B cell (primary cell): Measurements from ENCODE around the gene PAMR1. TPM values are rescaled to one million over a fixed set of nuclear protein-coding genes. Genes with fewer than 3 reads are reported as not detected.

ENCODE experiments used
- ATAC-seq: fragments of 200-7000 bp; cut with Tn5 transposase; one replicate; pipeline ENCODE4 v1.10.0; 2021; ENCODE audit warnings: low read depth, mild to moderate bottlenecking, moderate number of reproducible peaks, moderate library complexity
- CTCF ChIA-PET: fragments of 350-600 bp; sonication (Branson Sonifier 250); formaldehyde crosslinking; loops from one replicate; lab custom pipeline; 2021; ENCODE audit warnings: antibody characterized with exemption, inconsistent platforms; lab: Charles Lee
- POLR2A ChIA-PET: fragments of 350-600 bp; sonication (Branson Sonifier 250); formaldehyde crosslinking; loops from one replicate; lab custom pipeline; 2021; ENCODE audit warnings: antibody characterized with exemption; lab: Charles Lee
- DNase-seq: peaks from one replicate; pipeline ENCODE4 v3.0.0; 2013
- H2AFZ ChIP-seq: 2 replicates; pipeline ENCODE4 v1.6.1; 2012; ENCODE audit warnings: mild to moderate bottlenecking, low read depth, low read length; ENCODE audit not compliant: insufficient read depth, poor library complexity, severe bottlenecking
- H3K27ac ChIP-seq, 2 donors: 1 replicate in 1 of 2; 2 replicates in 1 of 2; pipeline ENCODE4 v1.5.1; 2012 to 2013; ENCODE audit warnings: low read length in 2 of 2, mild to moderate bottlenecking in 2 of 2, moderate library complexity in 1 of 2
- H3K27me3 ChIP-seq, 4 experiments: fragments of 200-600 bp in 1 of 4; sonication (generic) in 1 of 4; replicated peaks in 1 of 4; 1 replicate in 2 of 4; 2 replicates in 2 of 4; pipeline versions ENCODE4 v1.6.1 to v1.7.0; 2013 to 2016; ENCODE audit warnings: low read length in 3 of 4, mild to moderate bottlenecking in 2 of 4, mixed read lengths in 1 of 4, moderate library complexity in 1 of 4; ENCODE audit not compliant: insufficient read depth in 4 of 4, control insufficient read depth in 3 of 4; ENCODE audit errors: control extremely low read depth in 1 of 4
- H3K36me3 ChIP-seq, 2 experiments: replicated peaks in 1 of 2; 1 replicate in 1 of 2; 2 replicates in 1 of 2; pipeline versions ENCODE4 v1.6.1 to v1.7.1; 2013; ENCODE audit warnings: low read length in 1 of 2; ENCODE audit not compliant: insufficient read depth in 2 of 2, control insufficient read depth in 1 of 2; ENCODE audit errors: control extremely low read depth in 1 of 2, extremely low read depth in 1 of 2
- H3K4me1 ChIP-seq, 2 donors: fragments of 200-600 bp in 1 of 2; sonication (generic) in 1 of 2; 1 replicate in 1 of 2; 2 replicates in 1 of 2; pipeline versions ENCODE4 v1.5.1 to v1.6.1; 2013 to 2017; ENCODE audit warnings: low read length in 2 of 2; ENCODE audit not compliant: control insufficient read depth in 2 of 2, insufficient read depth in 2 of 2
- H3K4me2 ChIP-seq: replicated peaks from 2 replicates; pipeline ENCODE3; 2012; ENCODE audit warnings: mild to moderate bottlenecking, low read depth, low read length; ENCODE audit not compliant: poor library complexity, severe bottlenecking
- H3K4me3 ChIP-seq, 5 experiments: fragments of 200-600 bp in 1 of 5; sonication (generic) in 1 of 5; 1 replicate in 3 of 5; 2 replicates in 2 of 5; pipeline versions ENCODE4 v1.5.1 to v1.7.0; 2011 to 2016; ENCODE audit warnings: low read length in 4 of 5, mild to moderate bottlenecking in 4 of 5, low read depth in 2 of 5, control low read depth in 1 of 5, moderate library complexity in 1 of 5; ENCODE audit not compliant: insufficient read depth in 1 of 5; ENCODE audit errors: control extremely low read depth in 1 of 5, extremely low read depth in 1 of 5
- H3K79me2 ChIP-seq: fragments of 200-600 bp; sonication (generic); one replicate; pipeline ENCODE4 v1.6.0; 2016; ENCODE audit warnings: low read length; ENCODE audit not compliant: control insufficient read depth, insufficient read depth
- H3K9ac ChIP-seq: fragments of 200-600 bp; sonication (generic); 2 replicates; pipeline ENCODE4 v1.6.1; 2017; ENCODE audit warnings: mild to moderate bottlenecking, low read length, moderate library complexity
- H3K9me3 ChIP-seq, 3 donors: one replicate each; pipeline versions ENCODE4 v1.6.1 to v1.7.1; 2013; ENCODE audit warnings: low read length in 2 of 3; ENCODE audit not compliant: control insufficient read depth in 2 of 3, insufficient read depth in 1 of 3; ENCODE audit errors: control extremely low read depth in 1 of 3
- H4K20me1 ChIP-seq: 2 replicates; pipeline ENCODE4 v1.6.0; 2012; ENCODE audit warnings: mild to moderate bottlenecking, low read length; ENCODE audit not compliant: insufficient read depth, control insufficient read depth, poor library complexity, severe bottlenecking
- H3K27ac Mint-ChIP-seq: one replicate; pipeline ENCODE4 v1.8.0; 2021; ENCODE audit warnings: mixed read lengths
- H3K27me3 Mint-ChIP-seq: one replicate; pipeline ENCODE4 v1.8.0; 2021; ENCODE audit warnings: mixed read lengths
- H3K4me1 Mint-ChIP-seq: one replicate; pipeline ENCODE4 v1.8.0; 2021; ENCODE audit warnings: mixed read lengths
- H3K4me3 Mint-ChIP-seq: one replicate; pipeline ENCODE4 v1.8.0; 2021; ENCODE audit warnings: mixed read lengths
- H3K9me3 Mint-ChIP-seq: one replicate; pipeline ENCODE4 v1.8.0; 2022; ENCODE audit warnings: mixed read lengths; ENCODE audit not compliant: insufficient read depth
- CTCF ChIP-seq: fragments of 200-600 bp; IDR thresholded peaks from one replicate; pipeline ENCODE4 v1.8.0; 2022; ENCODE audit warnings: antibody characterized with exemption, mild to moderate bottlenecking
- EZH2 ChIP-seq: IDR thresholded peaks from 2 replicates; pipeline ENCODE4 v1.6.1; 2012; ENCODE audit warnings: borderline replicate concordance, low read depth, mild to moderate bottlenecking, moderate library complexity, low read length; ENCODE audit not compliant: insufficient read depth, poor library complexity, severe bottlenecking
- WGBS: methylation state at CpG from one replicate; pipeline ENCODE4 v1.1.5; 2013; ENCODE audit warnings: missing lambda C conversion rate; ENCODE audit not compliant: insufficient coverage; 5-methylcytosine and 5-hydroxymethylcytosine counted together
- intact Hi-C: fragments of 100-400 bp; cut with micrococcal nuclease; formaldehyde crosslinking; loops from one replicate; pipeline ENCODE4 v1.10.0; 2022
- polyA plus RNA-seq: library from polyadenylated mRNA; depleted of rRNA; stranded (reverse); fragments of >200 nt; gene quantifications from 2 replicates; pipeline ENCODE4 v1.2.3, GENCODE V29; 2012
- total RNA-seq, 2 donors: library from RNA; stranded (reverse); fragments of 120-200 nt in 1 of 2; gene quantifications; 1 replicate in 1 of 2; 2 replicates in 1 of 2; pipeline versions ENCODE4 v1.2.3 to v1.2.4, GENCODE V29; 2013 to 2022

Gene PAMR1
- total and polyA plus RNA-seq, 2 donors (not counting 1 experiment from before 2014, with no cell fraction given): not detected

- H3K27me3 Mint-ChIP-seq: peaks cover 51% of the 10 kb centered on the region
- no peak for ATAC-seq
- no peaks in the 10 kb centered on the region for H3K4me1 Mint-ChIP-seq
- Histone ChIP-seq H4K20me1 (no peaks in the 10 kb centered on the region), H3K9ac (no peak overlapping the region), H2AFZ (no peak overlapping the region), H3K9me3 (peaks cover 0 to 4% (median 2%) of the 10 kb centered on the region in 3 donors), H3K79me2 (no peaks in the 10 kb centered on the region), H3K36me3 (no peaks in the 10 kb centered on the region), H3K27me3 (peaks cover 0 to 3% (median 0%) of the 10 kb centered on the region in 4 experiments), H3K4me1 (no peaks in the 10 kb centered on the region), H3K27ac (no peak overlapping the region), H3K4me3 (no peak overlapping the region), H3K4me2 (no peak overlapping the region)
- CTCF ChIA-PET: no interaction called here
- H3K4me3 Mint-ChIP-seq: no peak overlapping the region
- DNase-seq: no peak
- no peak overlapping the region for H3K27ac Mint-ChIP-seq
- TF ChIP-seq EZH2: no peak
- POLR2A ChIA-PET: no interaction called here
- 56% methylated on average over 4 of the region's 4 CpGs for WGBS
- peaks cover 8% of the 10 kb centered on the region for H3K9me3 Mint-ChIP-seq
- intact Hi-C loops: no loop called here
These were observed 47.5 kb downstream of the PAMR1 start for GRCh38 chr11:35477901-35478300.

GRCh38 chr11:35474688-35475087 lies 50.7 kb downstream of the PAMR1 start:
- Histone ChIP-seq H3K27me3 (peaks cover 0 to 6% (median 2%) of the 10 kb centered on the region in 4 experiments), H3K27ac (no peak overlapping the region), H3K36me3 (no peaks in the 10 kb centered on the region), H3K79me2 (no peaks in the 10 kb centered on the region), H3K4me3 (no peak overlapping the region), H4K20me1 (no peaks in the 10 kb centered on the region), H3K4me2 (no peak overlapping the region), H2AFZ (no peak overlapping the region), H3K9ac (no peak overlapping the region), H3K9me3 (no peaks in the 10 kb centered on the region), H3K4me1 (no peaks in the 10 kb centered on the region)
- DNase-seq: no peak
- H3K4me1 Mint-ChIP-seq: no peaks in the 10 kb centered on the region
- peaks cover 53% of the 10 kb centered on the region for H3K27me3 Mint-ChIP-seq
- CTCF ChIA-PET: no interaction called here
- H3K27ac Mint-ChIP-seq: no peak overlapping the region
- POLR2A ChIA-PET: no interaction called here
- TF ChIP-seq CTCF (no peak), EZH2 (no peak)
- intact Hi-C loops: no loop called here
- WGBS: 86% methylated on average over 1 of the region's 4 CpGs
- no peak overlapping the region for H3K4me3 Mint-ChIP-seq
- peaks cover 3% of the 10 kb centered on the region for H3K9me3 Mint-ChIP-seq
- ATAC-seq: no peak
